Memory B cell (primary cell): Measurements from ENCODE around the gene COPZ1.

ENCODE experiments used
- ATAC-seq: fragments of 150-1000 bp; cut with Tn5 transposase; 2 replicates; pipeline ENCODE4 v1.10.0; 2021; ENCODE audit warnings: low read depth, mild to moderate bottlenecking, moderate library complexity
- DNase-seq, 2 donors: peaks; one replicate each; pipeline ENCODE4 v3.0.0; 2022; ENCODE audit warnings: low spot score in 2 of 2
- H3K27ac Mint-ChIP-seq: one replicate; pipeline ENCODE4 v1.8.0; 2022; ENCODE audit warnings: mild to moderate bottlenecking, moderate library complexity, mixed read lengths
- H3K27me3 Mint-ChIP-seq: one replicate; pipeline ENCODE4 v1.8.0; 2022; ENCODE audit warnings: mixed read lengths
- H3K36me3 Mint-ChIP-seq: one replicate; pipeline ENCODE4 v1.8.0; 2022; ENCODE audit warnings: mild to moderate bottlenecking, mixed read lengths
- H3K4me1 Mint-ChIP-seq: one replicate; pipeline ENCODE4 v1.8.0; 2022; ENCODE audit warnings: mixed read lengths
- H3K4me3 Mint-ChIP-seq: one replicate; pipeline ENCODE4 v1.8.0; 2022; ENCODE audit warnings: mild to moderate bottlenecking, moderate library complexity, mixed read lengths
- H3K9me3 Mint-ChIP-seq: one replicate; pipeline ENCODE4 v1.8.0; 2022; ENCODE audit warnings: mixed read lengths

Gene COPZ1

DNA sequence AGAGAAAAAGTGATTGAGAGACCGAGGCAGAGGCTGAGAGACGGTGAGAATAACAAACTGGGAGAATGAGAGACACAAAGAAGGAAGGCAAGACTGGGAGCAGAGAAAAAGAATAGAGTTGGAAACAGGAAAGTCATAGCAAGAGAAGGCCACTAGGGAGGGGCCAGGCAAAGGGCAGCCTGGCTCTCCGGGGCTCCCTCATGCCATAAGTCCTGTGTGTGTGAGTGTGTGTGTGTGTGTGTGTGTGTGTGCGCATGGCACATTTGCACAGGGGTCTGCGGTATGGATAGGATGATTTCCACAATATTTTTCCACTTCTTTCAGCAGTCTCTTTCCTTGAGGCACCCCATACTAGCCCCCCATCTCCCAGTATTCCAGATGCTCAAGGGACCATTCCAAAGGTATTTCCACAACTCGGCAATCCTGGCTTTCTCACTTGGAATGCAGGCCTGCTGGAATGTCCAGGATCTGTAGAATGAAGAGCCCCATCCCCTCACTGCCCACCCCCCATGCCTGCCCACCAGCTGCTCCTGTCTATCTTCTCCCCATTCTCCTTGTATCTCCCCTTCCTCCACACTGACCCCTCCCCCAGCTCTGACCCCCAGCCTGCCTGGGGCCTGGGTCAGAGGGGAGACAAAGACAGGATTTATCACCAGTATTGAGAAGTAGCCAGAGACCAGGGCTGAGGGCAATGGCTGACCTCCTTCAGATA is 30.3 kb downstream of the COPZ1 start:
- Mint-ChIP-seq H3K36me3 (peaks cover 12% of the 10 kb centered on the region), H3K9me3 (no peaks in the 10 kb centered on the region), H3K4me1 (peaks cover 4% of the 10 kb centered on the region), H3K27me3 (no peaks in the 10 kb centered on the region), H3K4me3 (no peak overlapping the region), H3K27ac (no peak overlapping the region)
- no peak for DNase-seq
- no peak for ATAC-seq

DNA sequence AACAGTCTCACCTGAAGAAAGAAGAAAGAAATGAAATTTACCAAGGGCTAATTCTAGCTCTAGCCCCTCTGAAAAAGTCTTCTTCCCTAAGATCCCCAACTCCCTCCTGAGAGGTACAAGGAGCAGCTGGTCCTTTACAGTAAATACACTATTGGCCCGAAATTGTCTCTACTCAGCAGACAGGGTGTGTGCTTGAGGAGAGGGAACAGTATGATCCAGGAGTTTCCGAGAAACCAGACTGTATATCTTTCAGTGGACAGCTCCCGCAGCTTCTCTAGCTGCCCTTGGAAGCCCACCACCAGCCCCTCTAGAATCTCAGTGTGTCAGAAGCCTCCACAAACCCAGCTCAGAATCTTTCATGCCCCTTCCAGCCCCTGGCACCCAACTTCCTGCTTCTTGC is 31.3 kb downstream of the COPZ1 start:
- no peak overlapping the region for H3K4me3 Mint-ChIP-seq
- H3K9me3 Mint-ChIP-seq: no peaks in the 10 kb centered on the region
- ATAC-seq: no peak
- H3K27me3 Mint-ChIP-seq: no peaks in the 10 kb centered on the region
- no peak overlapping the region for H3K27ac Mint-ChIP-seq
- no peak for DNase-seq
- peaks cover 6% of the 10 kb centered on the region for H3K36me3 Mint-ChIP-seq
- no peaks in the 10 kb centered on the region for H3K4me1 Mint-ChIP-seq

DNA sequence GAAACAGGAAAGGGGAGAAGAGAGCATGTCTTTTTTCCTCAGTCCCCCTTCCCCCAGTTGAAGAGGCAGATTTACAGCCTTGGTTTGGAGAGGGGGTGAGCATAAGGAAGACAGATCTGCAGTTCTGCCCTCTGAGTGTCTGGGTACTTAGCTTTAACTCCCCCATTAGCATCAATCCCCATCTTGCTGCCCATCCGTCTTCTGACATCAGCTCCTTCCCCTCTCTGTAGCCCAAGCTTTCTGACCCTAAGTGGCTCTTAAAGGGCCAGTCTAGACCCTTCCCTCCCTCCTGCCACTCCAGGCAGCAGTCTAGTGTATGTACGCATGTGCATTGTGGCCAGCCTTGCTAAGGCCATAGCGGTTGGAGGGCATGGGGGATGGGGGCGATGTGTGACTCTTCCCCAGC is 32.0 kb downstream of the COPZ1 start:
- no peaks in the 10 kb centered on the region for H3K9me3 Mint-ChIP-seq
- no peak for ATAC-seq
- no peaks in the 10 kb centered on the region for H3K27me3 Mint-ChIP-seq
- H3K4me1 Mint-ChIP-seq: no peaks in the 10 kb centered on the region
- no peak for DNase-seq
- H3K36me3 Mint-ChIP-seq: no peaks in the 10 kb centered on the region
- H3K27ac Mint-ChIP-seq: no peak overlapping the region
- H3K4me3 Mint-ChIP-seq: no peak overlapping the region

DNA sequence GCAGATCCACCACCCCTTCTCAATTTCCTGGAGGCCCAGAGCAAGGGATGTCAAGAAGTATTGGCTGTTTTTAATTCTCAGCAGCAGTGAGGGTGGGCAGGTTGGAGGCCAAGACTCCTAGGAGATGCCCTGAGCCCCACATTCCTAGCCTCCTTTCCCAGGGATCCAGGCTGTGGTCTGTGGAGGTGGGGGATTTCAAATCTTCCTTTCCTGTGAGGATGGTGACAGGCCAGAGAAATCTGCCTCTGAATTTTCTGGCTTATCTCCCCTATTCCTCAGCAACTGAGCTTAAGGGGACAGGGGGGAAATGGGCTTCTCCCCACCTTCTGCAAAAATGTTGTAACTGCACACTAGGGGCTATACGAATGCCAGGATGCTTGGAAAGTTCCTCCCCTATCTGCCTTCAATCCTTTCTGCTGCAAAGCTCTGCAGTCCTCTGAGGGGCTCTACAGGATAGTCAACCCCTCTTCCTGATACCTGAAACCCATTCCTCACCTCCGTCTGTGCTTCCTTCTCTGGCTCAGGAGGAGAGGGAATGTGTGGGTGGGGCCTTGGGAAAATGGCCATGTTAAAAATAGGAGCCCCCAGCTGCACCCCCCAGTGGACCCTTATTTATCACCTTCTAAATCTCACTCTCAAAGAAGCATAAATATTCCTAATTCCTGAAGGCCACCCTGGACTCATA is 32.7 kb downstream of the COPZ1 start:
- Mint-ChIP-seq H3K27ac (no peak overlapping the region), H3K27me3 (no peaks in the 10 kb centered on the region), H3K4me1 (no peaks in the 10 kb centered on the region), H3K9me3 (no peaks in the 10 kb centered on the region), H3K4me3 (no peak overlapping the region), H3K36me3 (no peaks in the 10 kb centered on the region)
- no peak for DNase-seq
- no peak for ATAC-seq

DNA sequence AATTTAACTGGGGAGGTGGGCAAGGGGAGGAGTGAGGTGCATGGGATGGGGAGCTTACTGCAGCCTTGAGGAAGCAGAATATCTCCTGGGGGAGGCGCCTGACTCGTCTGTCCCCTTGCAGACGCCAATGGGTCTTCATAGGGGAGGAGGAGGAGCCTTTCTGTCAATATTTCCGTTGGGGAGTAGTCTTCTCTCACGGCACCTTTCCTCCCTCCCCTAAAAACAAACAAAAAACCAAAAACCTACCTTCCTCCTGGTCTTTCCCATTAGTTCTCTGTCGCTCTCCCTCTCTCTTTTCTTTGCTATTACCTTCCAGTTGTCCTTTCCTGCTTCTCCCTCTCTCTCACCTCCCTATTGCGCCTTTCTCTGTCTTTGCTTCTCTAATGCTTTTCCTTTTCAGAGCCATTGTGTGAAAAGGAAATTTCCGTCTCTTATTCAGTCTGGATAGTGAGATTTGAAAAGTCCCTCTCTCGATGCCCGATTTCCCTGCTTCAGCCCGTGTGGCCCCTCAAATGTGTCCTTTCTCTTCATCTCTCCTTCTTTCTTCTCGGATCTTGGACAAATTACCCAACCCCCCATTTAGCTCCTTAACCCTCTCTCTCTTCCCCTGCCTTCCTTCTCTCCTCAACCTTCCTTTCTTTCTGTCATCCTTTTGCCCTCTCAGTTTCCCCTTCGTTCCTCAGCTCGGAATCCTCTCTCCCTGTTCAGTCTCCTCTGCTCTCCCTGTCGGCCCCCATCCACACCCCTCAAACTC is 33.4 kb downstream of the COPZ1 start:
- Mint-ChIP-seq H3K36me3 (no peaks in the 10 kb centered on the region), H3K27ac (no peak overlapping the region), H3K4me3 (no peak overlapping the region), H3K27me3 (peaks cover 4% of the 10 kb centered on the region), H3K4me1 (no peaks in the 10 kb centered on the region), H3K9me3 (no peaks in the 10 kb centered on the region)
- no peak for ATAC-seq
- DNase-seq: no peak

DNA sequence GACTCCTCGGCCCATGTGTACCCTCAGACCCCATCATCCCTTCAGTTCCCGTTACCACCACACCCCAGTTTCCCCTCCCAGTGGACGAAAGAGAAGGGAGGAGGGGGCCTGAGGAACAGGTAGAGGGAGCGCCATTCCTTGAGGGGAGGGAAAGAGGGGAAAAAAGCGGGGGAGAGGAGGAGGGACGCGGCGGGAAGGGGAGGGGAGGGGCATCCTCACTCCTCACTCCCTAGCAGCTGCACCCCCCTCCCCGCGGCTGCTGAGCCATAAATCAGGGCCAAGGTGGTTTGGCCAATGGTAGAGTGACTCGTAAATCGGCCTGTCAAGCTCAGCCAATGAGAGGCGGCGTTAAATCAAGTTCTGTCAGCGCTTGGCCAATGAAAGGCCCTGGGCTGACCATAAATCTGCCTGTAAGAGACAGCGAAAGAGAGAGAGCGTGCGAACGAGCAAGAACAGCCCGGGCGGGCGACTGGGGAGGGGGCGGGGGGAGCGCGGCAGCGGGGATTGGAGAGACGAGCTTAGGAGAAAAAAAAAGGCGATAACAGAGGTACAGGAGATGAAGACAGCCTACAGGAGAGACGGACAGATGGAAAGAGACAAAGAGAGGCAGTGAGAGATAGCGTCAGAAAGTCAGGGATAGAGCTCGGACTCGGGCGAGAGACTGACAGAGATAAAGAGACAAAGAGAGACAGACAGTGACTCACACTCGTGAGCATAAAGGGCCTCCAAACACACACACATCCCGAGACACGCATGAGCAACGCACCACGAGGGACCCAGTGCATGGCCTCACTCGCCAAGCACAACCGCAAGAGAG is 34.2 kb downstream of the COPZ1 start:
- ATAC-seq: peak; percentile 97
- H3K36me3 Mint-ChIP-seq: no peaks in the 10 kb centered on the region
- peak; percentile 83 to 86 for DNase-seq
- no peak overlapping the region for H3K27ac Mint-ChIP-seq
- no peak overlapping the region for H3K4me3 Mint-ChIP-seq
- H3K4me1 Mint-ChIP-seq: peaks cover 2% of the 10 kb centered on the region
- peaks cover 4% of the 10 kb centered on the region for H3K27me3 Mint-ChIP-seq
- no peaks in the 10 kb centered on the region for H3K9me3 Mint-ChIP-seq

DNA sequence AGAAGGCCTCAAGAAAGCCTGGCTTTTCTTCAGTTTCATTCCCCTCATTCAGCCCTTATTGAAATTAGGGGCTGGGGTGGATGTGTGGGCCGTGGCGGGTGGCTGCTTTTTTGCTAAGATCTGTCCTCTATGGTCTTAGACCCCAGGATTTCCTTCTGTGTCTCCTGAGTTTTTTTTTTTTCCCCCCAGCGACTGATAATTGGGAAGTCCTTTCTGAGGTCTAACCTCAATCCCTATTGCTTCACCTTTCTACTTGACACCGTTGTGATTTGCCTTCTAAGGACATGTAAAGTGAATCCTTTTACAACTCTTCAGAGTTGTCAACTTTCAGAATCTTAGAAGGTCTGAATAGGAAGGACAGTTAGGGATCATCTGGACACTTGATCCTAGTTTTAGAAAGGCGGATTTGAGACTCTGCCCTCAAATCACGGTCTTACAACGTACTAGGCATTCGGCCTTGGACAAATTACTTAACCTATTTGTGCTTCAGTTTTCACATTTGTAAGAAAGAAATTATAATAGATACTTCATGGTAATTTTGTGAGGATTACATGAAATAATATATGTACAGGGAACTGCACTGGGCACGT is 34.9 kb downstream of the COPZ1 start:
- ATAC-seq (no peak), DNase-seq (no peak)
- Mint-ChIP-seq H3K4me3 (no peak overlapping the region), H3K27me3 (peaks cover 4% of the 10 kb centered on the region), H3K27ac (no peak overlapping the region), H3K36me3 (no peaks in the 10 kb centered on the region), H3K9me3 (no peaks in the 10 kb centered on the region), H3K4me1 (peaks cover 7% of the 10 kb centered on the region)

DNA sequence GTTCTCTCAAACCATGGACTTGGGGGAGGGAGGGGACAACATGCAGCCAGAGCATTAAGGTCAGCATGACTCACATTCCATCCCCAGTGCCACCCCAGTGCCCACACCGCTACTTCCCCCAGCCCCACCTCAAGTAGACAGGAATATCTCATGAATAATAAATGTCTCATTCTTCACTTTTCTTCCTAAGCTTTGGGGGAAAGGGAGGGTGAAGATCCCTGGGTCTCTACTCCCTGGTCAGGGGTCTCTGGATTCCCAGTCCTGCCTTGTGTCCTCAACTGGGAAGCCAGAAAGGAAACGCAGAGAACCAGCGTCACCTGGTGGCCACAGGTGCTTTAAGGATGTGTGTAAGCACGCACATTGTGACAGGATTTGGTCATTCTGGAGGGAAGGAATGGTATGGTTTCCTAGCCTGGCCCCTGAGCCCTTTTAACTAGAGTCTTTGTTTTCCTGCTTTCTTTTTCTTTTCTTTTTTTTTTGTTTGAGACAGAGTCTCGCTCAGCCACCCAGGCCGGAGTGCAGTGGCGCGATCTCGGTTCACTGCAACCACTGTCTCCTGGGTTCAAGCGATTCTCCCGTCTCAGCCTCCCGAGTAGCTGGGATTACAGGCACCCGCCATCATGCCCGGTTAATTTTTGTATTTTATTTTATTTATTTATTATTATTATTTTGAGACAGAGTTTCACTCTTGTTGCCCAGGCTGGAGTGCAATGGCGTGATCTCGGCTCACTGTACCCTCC is 36.0 kb downstream of the COPZ1 start:
- H3K27ac Mint-ChIP-seq: no peak overlapping the region
- H3K4me1 Mint-ChIP-seq: peaks cover 7% of the 10 kb centered on the region
- DNase-seq (peak in 1 of 2 donors; percentile 42), ATAC-seq (no peak)
- H3K9me3 Mint-ChIP-seq: no peaks in the 10 kb centered on the region
- peaks cover 4% of the 10 kb centered on the region for H3K27me3 Mint-ChIP-seq
- no peak overlapping the region for H3K4me3 Mint-ChIP-seq
- no peaks in the 10 kb centered on the region for H3K36me3 Mint-ChIP-seq

DNA sequence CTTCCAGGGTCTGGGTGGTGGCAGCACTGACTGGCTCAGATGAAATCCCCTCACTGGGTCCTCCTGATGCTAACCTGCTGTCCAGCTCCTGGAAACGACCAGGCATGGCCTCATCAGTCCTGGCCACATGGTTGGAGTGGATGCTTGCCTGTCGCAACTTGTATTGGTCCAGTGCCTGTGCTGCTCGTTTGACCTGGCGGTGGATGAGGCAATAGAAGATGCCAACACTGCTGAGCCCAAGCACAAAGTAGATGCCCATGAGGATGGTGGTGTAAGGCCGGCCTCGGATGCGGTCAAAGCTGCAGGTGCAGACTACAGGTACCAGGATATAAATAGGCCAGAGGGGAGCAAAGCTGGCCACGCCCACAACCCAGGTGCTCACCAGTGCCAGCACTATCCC is 38.1 kb downstream of the COPZ1 start:
- Mint-ChIP-seq H3K4me1 (peaks cover 8% of the 10 kb centered on the region), H3K4me3 (no peak overlapping the region), H3K36me3 (no peaks in the 10 kb centered on the region), H3K9me3 (no peaks in the 10 kb centered on the region), H3K27me3 (peaks cover 4% of the 10 kb centered on the region), H3K27ac (no peak overlapping the region)
- DNase-seq: no peak
- no peak for ATAC-seq

DNA sequence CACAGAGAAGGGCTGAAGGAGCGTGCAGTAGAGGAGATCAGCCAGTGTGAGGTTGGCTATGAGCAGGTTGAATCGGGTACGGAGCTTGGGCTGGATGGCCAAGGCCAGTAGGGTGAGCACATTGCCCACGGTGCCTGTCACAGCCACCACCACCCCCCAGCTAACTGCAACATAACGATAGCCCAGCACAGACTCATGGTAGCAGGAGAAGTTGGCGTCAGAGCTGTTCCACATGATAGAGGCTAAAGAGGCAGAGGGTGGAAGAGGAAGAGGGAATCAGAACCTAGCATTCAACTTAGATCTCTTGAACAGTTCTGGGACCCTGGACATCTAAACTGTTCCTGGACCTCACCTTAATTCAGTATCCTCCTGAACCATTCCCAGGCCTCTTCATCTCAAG is 38.7 kb downstream of the COPZ1 start:
- Mint-ChIP-seq H3K4me3 (no peak overlapping the region), H3K9me3 (no peaks in the 10 kb centered on the region), H3K36me3 (no peaks in the 10 kb centered on the region), H3K27ac (no peak overlapping the region), H3K27me3 (peaks cover 4% of the 10 kb centered on the region), H3K4me1 (peaks cover 12% of the 10 kb centered on the region)
- DNase-seq (no peak), ATAC-seq (no peak)

DNA sequence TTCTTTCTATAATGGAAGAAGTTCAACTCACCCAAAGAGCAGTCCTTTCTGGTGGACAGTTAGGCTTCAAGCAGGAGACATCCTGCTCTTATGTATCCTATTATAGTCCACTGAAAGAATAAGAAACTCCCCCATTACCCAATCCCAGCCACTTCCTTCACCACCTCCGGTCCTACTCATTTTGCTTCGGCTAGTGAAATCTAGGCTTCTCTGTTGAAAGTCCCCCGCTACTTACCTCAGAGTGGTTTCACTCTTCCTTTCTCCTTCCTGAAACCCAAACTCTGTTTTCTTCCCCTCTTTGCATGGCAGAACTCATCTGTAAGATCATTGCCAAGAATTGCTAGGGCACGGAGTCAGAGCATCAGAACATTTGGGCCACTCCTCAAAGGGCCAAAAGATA is 39.5 kb downstream of the COPZ1 start, which contains the start of gene GPR84:
GPR84 (minus strand) TSS at position 74 of the 400 bp plus-strand sequence. CDS start 635 bp downstream, outside the sequence.
- H3K27me3 Mint-ChIP-seq: peaks cover 4% of the 10 kb centered on the region
- no peak for DNase-seq
- no peaks in the 10 kb centered on the region for H3K36me3 Mint-ChIP-seq
- ATAC-seq: no peak
- no peak within 1 kb of the TSS for H3K27ac Mint-ChIP-seq
- H3K4me3 Mint-ChIP-seq: no peak within 1 kb of the TSS
- H3K4me1 Mint-ChIP-seq: peaks cover 20% of the 10 kb centered on the region
- H3K9me3 Mint-ChIP-seq: no peaks in the 10 kb centered on the region

DNA sequence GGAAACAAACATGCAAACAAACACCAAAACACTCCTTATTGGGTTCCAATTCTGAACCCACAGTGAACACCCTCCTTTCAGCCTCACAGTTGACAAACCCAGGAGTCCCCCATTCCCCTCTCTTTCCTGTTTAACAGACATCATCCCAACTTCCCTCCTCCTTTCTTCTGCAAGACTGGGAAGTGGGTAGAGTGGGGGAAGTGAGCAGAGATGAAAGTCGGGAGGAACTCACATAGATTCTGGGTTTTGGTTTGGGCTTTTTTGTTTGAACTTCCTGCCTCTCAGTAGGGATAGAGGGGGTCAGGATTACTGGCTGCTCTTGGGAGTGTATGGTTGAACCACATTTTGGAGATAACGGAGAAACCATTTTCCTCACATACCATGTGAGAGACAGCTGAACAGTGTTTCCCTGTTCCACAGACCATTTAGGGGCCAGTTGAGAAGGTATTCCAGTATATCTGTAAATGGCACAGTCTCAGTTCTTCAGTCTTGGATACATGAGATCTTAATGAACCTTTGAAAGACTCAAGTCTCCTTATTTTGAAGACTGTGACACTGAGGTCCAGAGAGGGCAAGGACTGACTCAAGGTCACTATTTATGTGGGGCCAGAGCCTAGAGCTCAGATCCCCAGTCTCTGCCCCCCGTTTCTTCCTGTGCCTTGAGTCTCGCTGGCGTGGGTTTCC is 43.2 kb downstream of the COPZ1 start:
- Mint-ChIP-seq H3K27ac (no peak overlapping the region), H3K36me3 (no peaks in the 10 kb centered on the region), H3K4me1 (peaks cover 20% of the 10 kb centered on the region), H3K27me3 (peaks cover 2% of the 10 kb centered on the region), H3K4me3 (peak overlapping the region; percentile 63), H3K9me3 (no peaks in the 10 kb centered on the region)
- ATAC-seq: peak; percentile 33
- DNase-seq: no peak
